NAMALWA (cell line): Measurements from ENCODE around the gene EPAS1.

Experiments
- DNase-seq: peaks from one replicate; pipeline ENCODE4 v3.0.0-alpha.2; 2015; ENCODE audit warnings: low spot score

EPAS1 gene

DNA sequence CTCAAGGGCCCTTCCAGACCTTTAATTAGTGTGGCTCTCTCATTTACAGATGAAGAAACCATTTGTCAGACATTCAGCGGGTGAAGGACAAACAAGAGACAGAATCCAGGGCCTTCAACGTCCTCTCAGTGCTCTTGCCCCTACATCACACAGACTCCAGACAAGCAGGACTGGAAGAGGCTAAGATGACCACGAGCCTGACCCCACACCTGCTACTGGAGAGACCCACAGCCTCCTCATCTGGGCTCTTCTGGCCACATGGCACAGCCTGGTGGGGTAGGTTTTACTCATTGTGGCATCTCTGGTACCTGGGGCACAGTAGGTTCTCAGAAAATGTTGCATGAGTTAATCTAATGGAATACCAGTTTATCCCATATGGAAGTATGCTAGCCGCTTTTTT lies 112.5 kb downstream of the EPAS1 start:
- no peak for DNase-seq

DNA sequence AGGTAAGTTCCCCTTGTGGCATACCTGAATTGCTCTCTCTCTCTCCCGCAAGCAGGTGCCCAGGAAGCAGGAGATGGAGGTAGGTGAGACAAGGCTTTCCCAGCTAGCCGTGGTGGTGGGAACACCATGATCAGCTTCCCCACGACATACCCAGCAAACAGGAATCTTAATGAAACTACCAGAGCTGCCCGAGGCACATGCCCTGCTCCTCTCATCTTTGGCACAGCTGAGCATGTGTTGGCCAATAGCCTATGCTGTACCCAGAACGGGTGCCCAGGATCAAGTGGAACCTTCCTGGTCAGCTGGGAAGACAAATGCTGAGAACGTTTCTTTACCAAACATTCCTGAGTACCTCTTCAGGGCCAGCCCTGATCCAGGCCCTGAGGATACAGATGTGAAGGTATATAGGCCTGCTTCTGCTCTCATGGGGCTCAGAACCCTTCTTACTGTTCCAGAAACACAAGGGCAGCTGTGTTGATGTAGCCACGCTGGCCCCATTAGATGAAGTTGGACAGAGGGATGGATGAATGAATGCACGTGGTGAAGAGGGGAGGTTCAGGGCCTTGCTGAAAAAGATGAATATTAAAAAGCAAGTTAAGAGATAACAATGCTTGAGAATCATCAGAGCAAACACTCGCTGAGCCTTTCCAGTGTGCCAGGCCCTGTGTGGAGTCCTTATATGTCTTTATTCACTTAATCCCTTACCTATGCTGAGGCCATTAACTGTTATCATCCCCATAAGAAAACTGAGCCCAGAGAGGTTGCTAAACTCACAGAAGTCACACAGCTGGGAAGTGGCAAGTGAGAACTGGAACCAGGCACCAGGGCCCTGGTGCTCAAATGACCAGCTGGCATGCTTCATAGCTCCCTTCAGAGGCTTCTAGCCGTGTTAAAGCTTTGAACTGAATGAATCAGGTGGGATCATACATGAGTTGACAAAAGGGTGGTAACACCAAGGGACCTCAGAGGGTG lies 113.4 kb downstream of the EPAS1 start:
- DNase-seq, result no peak

GRCh38 chr2:46411245-46411641 lies 114.0 kb downstream of the EPAS1 start:
- DNase-seq, result no peak

DNA sequence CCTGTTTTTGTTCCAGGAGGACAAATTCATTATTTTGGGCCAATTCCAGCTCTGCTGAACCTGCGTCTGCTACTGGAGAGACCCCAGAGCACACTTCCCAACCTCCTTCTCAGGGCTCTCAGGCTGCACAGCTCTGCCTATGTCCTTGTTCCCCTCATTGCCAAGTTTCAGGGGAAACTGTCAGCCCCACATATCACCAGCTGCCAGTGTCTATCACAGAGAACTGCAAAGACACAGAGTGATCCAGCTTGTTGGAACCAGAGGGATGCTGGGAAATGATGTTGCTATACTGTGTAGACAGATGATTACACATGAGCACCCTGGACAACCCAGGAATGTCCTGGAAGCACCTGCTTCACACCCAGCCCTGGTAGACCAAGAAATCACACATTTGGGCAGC lies 114.8 kb downstream of the EPAS1 start:
- DNase-seq, result no peak

GRCh38 chr2:46413111-46413510 lies 115.9 kb downstream of the EPAS1 start:
- no peak for DNase-seq

GRCh38 chr2:46413631-46414030 lies 116.4 kb downstream of the EPAS1 start:
- no peak for DNase-seq

DNA sequence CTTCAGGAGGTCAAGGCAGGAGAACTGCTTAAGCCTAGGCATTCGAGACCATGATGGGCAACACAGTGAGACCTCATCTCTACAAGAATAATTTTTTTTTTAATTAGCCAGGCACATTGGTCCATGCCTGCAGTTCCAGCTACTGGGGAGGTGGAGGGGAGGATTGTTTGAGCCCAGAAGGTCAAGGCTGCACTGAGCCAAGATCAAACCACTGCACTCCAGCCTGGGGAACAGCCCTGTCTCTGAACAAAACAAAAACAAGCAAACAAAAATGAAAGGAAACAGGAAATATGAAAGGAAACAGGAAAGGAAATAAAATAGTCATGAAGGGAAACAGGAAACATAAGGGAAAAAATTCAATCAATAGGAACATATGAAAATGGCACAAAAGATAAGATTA lies 117.5 kb downstream of the EPAS1 start:
- DNase-seq, result no peak

- no peak for DNase-seq
Observed at GRCh38 chr2:46416280-46416679, 119.1 kb downstream of the EPAS1 start.

GRCh38 chr2:46416739-46417403 lies 119.7 kb downstream of the EPAS1 start:
- DNase-seq, result no peak

GRCh38 chr2:46420945-46421344 lies 123.7 kb downstream of the EPAS1 start:
- DNase-seq, result no peak

DNA sequence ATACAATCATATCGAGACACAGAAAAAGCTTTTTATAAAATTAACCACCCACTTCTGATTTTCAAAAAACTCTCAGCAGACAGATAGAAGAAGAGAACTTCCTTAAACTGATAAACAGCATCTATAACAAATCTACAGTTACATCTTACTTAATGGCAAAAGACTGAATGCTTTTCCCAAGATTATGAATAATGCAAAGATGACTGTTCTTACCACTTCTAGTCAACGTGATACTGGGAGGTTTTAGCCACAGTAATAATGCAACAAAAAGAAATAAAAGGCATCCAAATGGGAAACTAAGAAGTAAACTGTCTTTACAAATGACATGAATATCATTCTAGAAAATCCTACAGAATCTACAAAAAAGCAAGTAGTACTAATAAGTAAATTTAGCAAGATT lies 124.2 kb downstream of the EPAS1 start:
- DNase-seq, result no peak

- no peak for DNase-seq
Observed at GRCh38 chr2:46422717-46423394, 125.6 kb downstream of the EPAS1 start.

GRCh38 chr2:46424937-46425336 lies 127.7 kb downstream of the EPAS1 start:
- no peak for DNase-seq

DNA sequence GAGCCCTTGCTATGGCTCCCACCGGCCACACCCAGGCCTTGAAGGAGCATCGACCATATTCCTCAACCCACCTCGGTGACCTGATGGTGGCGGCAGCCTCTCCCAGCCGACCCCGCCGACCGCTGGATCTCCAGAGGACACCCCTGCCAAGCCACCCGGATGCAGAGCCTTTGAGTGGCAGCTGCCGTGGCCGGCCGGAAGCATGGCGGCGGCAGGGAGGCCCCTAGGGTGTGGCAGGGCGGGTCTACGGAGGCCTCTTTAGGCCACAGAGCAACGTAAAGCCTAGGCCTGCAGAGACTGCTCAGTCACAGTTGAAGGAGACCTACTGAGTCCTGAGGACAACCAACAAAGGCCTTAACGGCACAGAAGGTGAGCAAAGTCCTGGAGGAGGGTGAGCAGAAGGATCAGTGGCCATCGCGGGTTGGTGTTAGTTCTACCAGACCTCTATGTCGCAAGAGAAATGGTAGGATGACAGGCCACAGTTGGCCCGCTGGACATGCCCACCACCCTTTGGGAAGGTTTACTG lies 131.8 kb downstream of the EPAS1 start:
- DNase-seq, result no peak

- DNase-seq, result no peak
Observed at GRCh38 chr2:46430413-46430812, 133.2 kb downstream of the EPAS1 start.

DNA sequence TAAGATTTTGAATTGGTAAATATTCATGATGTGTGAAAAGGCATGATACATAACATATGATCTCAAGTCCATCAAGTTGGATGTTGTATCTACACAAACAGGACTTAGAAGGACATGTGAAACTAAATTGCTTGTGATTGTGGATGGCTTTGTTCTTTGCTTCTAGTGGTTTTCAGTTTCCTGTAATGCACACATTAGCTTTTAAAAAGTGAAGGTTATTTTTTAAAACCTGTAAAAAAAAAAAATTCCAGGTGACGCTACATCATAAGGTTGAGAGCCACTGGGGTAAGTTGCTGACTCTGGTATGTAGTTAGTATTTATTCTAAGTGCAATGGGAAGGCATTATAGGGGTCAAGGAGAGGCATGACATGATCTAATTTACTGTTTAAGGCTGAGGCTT lies 133.8 kb downstream of the EPAS1 start:
- no peak for DNase-seq

- no peak for DNase-seq
Observed at GRCh38 chr2:46431481-46432235, 134.5 kb downstream of the EPAS1 start.

- DNase-seq, result no peak
Observed at GRCh38 chr2:46434851-46435273, 137.7 kb downstream of the EPAS1 start.

GRCh38 chr2:46435353-46435752 lies 138.1 kb downstream of the EPAS1 start:
- no peak for DNase-seq

DNA sequence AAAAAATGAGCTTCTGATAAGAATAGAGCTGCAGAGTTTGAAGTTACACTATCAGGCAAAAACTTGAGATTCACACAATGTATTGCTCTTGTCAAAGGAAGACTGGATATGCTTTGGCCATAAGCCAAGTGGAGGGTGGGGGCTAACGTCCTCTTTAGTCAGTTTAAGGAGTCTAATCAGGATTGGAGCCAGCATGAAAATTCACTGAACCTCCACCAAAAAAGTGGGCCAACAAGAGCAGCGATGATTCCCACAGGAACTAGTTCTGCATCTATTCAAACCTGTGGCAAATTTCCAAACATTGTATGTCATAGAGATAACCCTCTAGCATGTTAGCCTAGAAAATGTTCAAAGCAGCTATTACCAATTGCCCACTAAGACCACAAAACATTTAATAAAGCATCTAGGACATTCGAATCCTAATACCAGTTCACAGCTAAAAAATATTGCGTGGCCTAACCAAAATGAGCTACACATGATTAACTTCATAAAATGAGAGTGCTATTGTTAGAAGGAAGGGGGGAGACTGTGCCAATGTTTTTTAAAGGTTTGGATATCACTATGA lies 138.7 kb downstream of the EPAS1 start:
- DNase-seq, result no peak
